Fibroblast of peridontal ligament (primary cell): Measurements from ENCODE around the gene FRAS1.
"Not testable (repeated sequence)": the region's sequence is repeated elsewhere in the genome, so short reads cannot be mapped to it uniquely, and the experiment has no call there.

Experiments
- DNase-seq: peaks from one replicate; pipeline ENCODE4 v3.0.0-alpha.2; 2010; ENCODE audit errors: extremely low read depth

FRAS1 gene

DNA sequence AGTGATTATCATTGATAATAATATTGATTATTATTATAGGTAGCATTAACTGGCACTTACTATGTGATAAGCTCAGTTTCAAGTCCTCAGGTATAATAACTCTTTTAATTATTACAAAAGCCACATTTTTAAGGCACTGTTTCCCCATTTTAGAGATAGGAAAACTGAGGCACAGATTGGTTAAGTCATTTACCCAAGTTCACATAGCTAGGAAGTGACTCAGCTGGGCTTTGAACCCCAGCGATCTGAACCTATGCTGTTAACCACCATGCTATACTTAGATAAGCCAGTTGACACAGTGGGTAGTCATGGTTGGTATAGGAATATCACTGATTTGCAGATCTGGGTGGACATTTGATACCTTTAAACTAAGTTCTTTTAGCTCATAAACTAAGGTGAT is 110.4 kb downstream of the FRAS1 start:
- no peak for DNase-seq

DNA sequence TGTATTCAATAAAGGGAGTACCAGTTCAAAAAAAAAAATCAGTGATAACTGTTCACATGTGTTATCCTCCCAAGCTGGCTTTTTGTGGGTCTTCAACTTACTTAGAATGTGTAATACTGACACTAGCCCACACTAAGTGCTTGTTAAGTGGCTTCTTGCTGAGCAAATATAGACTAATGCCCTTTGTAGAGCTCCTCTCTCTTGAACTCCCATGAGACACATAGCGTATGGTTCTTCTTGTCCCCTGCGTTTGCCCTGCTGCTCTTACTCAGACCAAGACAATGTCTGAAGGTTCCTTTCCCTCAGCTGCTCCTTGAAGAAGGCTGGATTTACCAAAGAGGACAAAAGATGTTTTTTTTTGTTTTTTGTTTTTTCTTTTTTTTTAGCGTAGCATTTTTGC is 110.9 kb downstream of the FRAS1 start:
- no peak for DNase-seq

- DNase-seq, result no peak
Measured at GRCh38 chr4:78169728-78170127, 112.6 kb downstream of the FRAS1 start.

DNA sequence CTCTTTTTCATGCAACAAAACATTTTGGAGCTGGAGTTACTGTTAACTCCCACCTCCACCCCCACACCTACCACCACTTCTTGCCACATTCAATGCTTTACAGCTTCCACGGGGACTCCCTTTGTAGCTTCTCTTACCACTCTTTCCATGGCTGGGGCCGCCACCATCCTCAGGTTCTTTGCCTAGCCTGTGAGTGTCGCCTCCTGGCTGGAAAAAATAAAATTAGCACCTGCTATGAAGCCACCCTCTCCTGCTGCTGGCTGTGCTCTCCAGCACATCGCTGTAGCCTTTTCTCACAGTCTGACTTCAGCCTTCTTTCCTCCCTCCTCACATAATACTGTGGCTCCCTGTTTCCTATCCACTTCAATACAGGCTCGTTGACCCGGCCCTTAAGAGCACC is 114.4 kb downstream of the FRAS1 start:
- DNase-seq, result no peak

DNA sequence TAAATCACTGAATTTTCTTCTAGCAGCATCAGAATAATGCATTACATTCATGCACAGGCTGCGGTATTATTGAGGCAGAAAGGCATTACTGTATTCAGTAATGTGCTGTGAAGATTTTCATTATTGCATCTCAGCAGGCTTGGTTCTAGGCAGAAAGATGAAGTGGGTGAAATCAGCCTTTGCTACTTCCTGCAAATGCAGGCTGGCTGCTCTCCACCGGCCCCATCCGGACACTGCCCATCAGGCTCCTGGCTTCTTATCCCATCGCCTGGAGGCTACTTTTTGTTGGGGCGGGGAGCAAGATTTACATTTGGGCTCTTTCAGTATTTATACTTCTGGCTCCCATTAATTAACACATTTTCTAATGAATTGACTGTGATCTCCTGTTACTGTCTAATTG is 117.8 kb downstream of the FRAS1 start:
- DNase-seq, result no peak

DNA sequence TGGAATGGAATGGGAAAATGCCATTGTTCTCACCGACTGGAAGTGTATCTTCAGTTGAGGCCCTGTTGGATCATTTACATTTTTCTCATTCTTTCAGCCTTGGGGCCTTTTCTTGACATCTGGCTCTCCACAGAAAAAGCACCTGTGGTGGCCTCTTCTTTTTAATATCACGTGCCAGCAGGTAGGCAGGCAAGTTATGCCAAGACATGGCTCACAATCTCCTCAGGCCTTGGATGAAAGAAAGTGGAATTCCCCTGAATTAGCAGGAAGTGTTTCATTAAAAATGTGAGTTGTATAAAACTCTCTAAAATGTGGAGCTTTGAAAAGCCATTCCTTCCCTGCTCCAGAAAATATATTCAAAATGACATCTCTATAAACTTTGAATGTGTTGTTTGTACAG is 122.1 kb downstream of the FRAS1 start:
- DNase-seq, result no peak

- not testable (repeated sequence) for DNase-seq
Measured at GRCh38 chr4:78181681-78182234, 124.6 kb downstream of the FRAS1 start.

DNA sequence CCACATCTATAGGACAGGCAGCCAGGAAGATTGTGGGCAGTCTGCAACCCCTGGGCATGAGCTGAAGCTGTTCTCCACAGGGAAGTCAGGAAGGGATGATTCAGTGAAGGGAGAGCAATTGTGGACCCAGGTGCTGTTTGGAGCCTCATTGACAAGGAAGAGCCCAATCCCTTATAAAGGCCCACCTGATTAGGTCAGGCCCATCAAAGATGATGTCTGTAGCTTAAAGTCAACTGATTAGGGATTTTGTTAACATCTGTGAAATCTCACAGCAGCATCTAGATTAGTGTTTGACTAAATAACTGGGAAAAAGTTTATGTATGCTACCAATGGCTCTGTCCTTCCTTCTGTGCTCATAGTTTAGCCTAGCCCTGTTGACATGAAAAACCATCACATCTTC is 127.5 kb downstream of the FRAS1 start:
- DNase-seq, result no peak

GRCh38 chr4:78185117-78185516 is 128.0 kb downstream of the FRAS1 start:
- no peak for DNase-seq

DNA sequence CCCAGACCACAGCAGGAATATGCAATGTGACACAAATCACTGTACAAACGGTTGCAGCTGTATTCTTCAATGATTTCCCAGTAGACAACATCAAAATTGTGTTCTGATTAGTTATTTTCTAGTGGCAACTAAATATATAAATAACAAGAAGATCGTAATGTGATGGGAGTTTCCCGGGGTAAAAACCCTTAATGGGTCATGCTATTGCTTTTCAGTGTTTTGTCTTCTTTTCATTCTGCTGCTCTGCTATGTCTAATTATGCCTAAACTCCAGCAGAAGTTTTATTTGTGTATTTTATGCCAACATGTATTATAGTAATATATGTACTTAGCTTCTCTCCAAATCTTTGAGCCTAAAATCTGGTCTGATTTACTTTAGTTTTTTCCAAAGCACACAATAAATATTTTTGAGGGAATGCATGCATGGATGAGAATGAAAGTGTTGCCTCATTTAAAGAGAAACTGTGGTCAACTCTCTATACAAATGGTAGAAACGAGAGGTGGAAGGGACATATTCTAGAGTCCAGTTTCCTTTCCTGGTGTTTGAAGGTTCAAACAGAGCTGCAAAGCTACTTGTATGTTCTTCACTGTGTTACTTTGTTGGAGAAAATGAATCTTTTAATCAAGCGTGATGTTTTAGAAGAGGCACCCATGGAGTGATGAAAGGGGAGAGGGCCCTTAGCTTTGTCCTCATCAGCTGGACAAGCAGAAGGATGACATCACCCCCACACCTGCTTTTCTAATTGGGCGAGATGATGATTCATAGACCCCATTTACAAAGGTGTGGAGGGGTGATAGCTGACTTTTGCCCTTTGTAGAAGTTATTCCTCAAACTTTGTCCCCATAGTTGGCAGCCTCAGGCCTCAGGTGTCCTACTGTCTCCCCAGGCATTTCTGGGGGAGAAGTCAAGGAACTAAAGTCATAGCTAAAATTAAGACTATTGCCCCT is 129.7 kb downstream of the FRAS1 start:
- no peak for DNase-seq

DNA sequence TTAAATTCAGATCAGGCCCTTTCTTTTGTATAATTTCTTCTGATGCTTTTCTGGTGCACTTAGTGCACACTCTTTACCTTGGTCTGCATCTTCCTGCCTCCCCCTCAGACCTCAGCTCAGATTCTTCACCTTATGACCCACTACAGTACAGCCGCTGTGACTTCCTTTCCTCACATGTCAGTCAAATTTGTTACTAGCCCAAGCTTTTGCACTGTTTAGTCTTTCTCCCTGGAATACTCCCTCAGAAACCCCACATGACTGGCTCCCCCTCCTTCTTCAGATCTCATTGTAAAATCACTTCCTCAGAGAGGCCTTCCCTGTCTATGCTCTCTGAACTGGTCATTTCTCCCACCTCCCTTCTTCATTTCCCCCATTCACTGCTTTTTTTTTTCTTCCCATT is 132.9 kb downstream of the FRAS1 start:
- no peak for DNase-seq

DNA sequence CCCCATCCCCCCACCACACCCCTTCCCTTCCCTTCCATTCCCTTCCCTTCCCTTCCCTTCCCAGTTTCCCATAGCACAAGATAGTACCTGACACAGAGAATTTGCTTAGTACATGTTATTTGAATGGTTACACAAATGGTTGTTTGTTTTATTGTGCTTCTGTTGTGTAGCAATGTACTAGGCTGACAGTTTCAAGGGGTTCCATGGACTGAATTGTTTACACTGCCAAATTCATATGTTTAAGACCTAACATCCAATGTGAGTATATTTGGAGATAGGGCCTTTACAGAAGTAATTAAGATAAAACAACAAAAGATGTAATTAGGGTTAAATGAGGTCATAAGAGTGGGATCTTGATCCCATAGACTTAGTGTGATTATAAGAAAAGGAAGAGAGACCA is 133.5 kb downstream of the FRAS1 start:
- no peak for DNase-seq

GRCh38 chr4:78197947-78198346 is 140.8 kb downstream of the FRAS1 start:
- no peak for DNase-seq

GRCh38 chr4:78199984-78200383 is 142.9 kb downstream of the FRAS1 start:
- DNase-seq, result no peak

DNA sequence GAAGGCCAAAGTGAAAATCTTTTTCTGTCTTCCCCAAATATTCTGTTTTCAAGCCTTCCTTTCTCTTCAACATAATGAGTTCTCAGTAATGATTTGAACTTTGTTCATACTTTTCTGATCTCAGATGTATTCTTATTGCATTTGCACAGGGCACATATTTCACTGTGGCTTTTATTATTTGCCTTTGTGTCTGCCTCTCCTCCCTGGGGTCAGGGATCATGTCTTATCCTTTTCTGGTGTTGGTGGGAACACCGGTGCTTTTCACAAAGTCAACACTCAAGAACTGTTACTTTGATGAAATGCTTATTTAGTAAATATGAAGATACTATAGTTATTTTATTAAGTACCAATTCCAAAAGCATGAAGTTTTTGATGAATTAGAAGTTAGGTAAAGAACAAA is 143.8 kb downstream of the FRAS1 start:
- DNase-seq, result no peak

DNA sequence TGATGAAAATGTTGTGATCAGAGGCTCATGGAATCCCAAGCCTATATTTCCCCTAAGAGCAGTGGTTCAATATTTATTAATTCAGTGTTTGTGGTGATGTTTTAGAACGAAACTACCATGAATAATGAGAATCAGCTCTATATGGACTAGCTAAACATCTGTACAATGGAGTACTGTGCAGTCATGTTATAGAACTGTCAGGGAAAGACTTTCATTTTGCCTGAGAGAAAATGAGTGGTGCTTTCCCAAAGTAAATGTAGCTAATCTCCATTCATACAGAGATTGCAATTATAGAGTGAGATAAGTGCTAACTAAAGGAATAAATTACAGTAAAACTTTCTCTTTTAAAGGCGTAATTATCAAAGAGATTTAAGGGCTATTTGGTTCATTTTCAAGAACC is 147.1 kb downstream of the FRAS1 start:
- DNase-seq, result no peak

DNA sequence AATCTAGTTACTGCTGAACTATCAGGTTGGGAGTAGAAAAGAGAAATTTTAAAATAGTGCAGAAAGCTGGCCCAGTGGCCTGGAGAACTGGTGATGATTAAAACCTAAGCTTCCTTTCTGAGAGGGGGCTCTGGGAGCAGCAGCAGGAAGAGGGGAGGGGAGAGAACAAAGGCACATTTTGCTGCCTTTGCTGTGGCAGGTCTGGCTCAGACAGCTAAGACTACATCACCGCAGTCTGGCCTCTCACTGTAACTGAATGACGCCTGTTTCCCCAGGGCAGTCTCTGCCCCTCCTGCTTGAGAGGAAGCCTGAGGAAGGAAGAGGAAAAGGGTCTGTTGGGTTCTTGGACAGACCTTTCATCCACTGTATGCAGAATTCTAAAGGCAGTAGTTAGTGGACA is 148.5 kb downstream of the FRAS1 start:
- no peak for DNase-seq

DNA sequence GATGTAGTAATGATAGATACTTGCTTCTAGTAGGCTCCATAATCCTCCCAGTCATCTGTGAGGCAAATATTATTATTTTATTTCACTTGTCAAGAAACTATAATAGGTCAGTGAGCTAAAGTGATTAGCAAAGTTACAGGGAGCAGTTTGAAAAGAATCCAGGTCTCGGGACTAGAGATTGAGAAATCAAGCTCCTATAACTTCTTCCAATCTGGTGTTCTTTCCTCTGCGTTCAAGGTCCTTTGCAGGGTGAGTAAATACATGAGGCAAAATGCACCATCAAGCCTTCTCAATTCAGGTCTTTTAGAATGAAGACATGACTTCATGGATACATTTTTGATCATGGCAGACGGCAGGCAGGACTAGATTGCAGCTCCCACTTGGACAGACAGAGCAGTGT is 150.4 kb downstream of the FRAS1 start:
- no peak for DNase-seq

DNA sequence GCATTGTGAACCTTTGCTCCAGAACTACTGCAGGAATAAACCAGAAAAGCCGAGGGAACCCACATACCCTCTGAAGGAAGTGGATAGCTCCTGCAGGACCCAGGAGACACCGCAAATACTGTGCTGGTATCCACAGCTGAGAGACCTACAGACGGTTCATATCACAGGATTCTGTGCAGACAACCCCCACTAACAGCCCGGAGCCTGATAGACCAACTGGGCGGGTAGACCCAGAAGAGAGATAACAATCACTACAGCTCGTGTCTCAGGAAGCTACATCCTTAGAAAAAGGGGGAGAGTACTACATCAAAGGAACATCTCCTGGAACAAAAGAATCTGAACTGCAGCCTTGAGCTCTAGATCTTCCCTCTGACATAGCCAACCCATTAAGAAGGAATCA is 150.8 kb downstream of the FRAS1 start:
- DNase-seq, result no peak

DNA sequence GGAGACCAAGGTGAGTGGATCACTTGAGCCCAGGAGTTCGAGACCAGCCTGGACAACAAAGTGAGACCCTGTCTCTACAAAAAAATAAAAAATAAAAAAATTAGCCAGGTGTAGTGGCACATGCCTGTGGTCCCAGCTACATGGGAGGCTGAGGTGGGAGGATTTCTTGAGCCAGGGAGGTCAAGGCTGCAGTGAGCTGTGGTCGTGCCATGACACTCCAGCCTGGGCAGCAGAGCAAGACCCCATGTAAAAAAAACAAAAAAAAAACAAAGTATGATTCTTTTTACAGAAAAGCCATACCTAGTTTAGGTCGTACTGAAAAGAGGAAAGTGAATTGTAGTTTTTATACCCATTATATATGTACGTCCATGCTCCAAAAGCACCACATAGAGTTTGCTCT is 151.8 kb downstream of the FRAS1 start:
- not testable (repeated sequence) for DNase-seq

- DNase-seq, result no peak
Measured at GRCh38 chr4:78210694-78211410, 153.7 kb downstream of the FRAS1 start.

- no peak for DNase-seq
Measured at GRCh38 chr4:78213218-78213617, 156.1 kb downstream of the FRAS1 start.

DNA sequence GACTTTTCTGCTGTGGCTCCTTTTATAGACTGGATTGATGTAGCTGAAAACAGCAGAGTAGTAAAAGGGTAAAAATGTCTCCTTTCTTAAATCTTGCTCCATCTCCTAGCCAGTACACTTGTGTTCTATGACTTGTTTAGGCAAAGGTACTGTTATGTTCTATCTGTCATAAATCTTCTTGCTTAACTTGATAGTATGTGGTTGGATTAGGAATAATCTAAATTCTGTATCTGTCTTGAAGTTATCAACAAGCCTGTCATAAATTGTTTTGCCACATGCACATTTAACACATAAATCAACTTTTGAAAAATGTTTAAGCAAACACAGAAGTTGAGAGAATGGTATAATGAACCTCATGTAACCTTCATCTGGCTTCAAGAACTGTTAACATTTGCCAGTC is 157.0 kb downstream of the FRAS1 start:
- DNase-seq, result no peak
